ENCODE measurements around the gene AHCTF1.

AHCTF1 gene

GRCh38 chr1:246931549-246932365 is at the start of gene AHCTF1:
TSS of gene AHCTF1 (minus strand) at chr1:246931948. CDS start at chr1:246918370, 13,578 bp downstream.
- DNase-seq (ENCODE audit: low spot score in 2 of 2) (peak; percentile 93 to 95), ATAC-seq (ENCODE audit: low read depth) (peak; percentile 78)
- Mint-ChIP-seq H3K27me3 (no peaks in the 10 kb centered on the region), H3K27ac (peak within 1 kb of the TSS; percentile 78), H3K36me3 (peaks cover 11% of the 10 kb centered on the region), H3K4me1 (peaks cover 9% of the 10 kb centered on the region), H3K9me3 (no peaks in the 10 kb centered on the region), H3K4me3 (peak within 1 kb of the TSS; percentile 96)

- H3K4me3 Mint-ChIP-seq, result no peak overlapping the region
- DNase-seq (ENCODE audit: low spot score in 2 of 2) (no peak), ATAC-seq (ENCODE audit: low read depth) (no peak)
Observed at GRCh38 chr1:246978785-246979184, 47.0 kb upstream of the AHCTF1 start.

GRCh38 chr1:246978281-246978680 is 46.5 kb upstream of the AHCTF1 start:
- Mint-ChIP-seq H3K27ac (no peak overlapping the region), H3K4me1 (no peaks in the 10 kb centered on the region), H3K9me3 (peaks cover 22% of the 10 kb centered on the region), H3K27me3 (peaks cover 2% of the 10 kb centered on the region), H3K36me3 (peaks cover 14% of the 10 kb centered on the region), H3K4me3 (no peak overlapping the region)
- no peak for ATAC-seq (ENCODE audit: low read depth)
- DNase-seq (ENCODE audit: low spot score in 2 of 2), result no peak

More at GRCh38 chr1:246978785-246979184, 47.0 kb upstream of the AHCTF1 start:
- Mint-ChIP-seq H3K27me3 (peaks cover 2% of the 10 kb centered on the region), H3K36me3 (peaks cover 16% of the 10 kb centered on the region), H3K4me1 (no peaks in the 10 kb centered on the region), H3K9me3 (peaks cover 22% of the 10 kb centered on the region), H3K27ac (no peak overlapping the region)

GRCh38 chr1:246971969-246972368 is 40.2 kb upstream of the AHCTF1 start:
- no peak for ATAC-seq (ENCODE audit: low read depth)
- no peak overlapping the region for H3K4me3 Mint-ChIP-seq
- H3K36me3 Mint-ChIP-seq, result peaks cover 9% of the 10 kb centered on the region
- H3K4me1 Mint-ChIP-seq, result no peaks in the 10 kb centered on the region
- no peak for DNase-seq (ENCODE audit: low spot score in 2 of 2)
- H3K27me3 Mint-ChIP-seq, result peaks cover 2% of the 10 kb centered on the region
- H3K27ac Mint-ChIP-seq, result no peak overlapping the region
- peaks cover 21% of the 10 kb centered on the region for H3K9me3 Mint-ChIP-seq

GRCh38 chr1:246971090-246971721 is 39.5 kb upstream of the AHCTF1 start:
- Mint-ChIP-seq H3K27ac (no peak overlapping the region), H3K36me3 (peaks cover 12% of the 10 kb centered on the region), H3K4me1 (no peaks in the 10 kb centered on the region), H3K9me3 (peaks cover 20% of the 10 kb centered on the region), H3K4me3 (peak overlapping the region; percentile 38), H3K27me3 (peaks cover 2% of the 10 kb centered on the region)
- ATAC-seq (ENCODE audit: low read depth) (no peak), DNase-seq (ENCODE audit: low spot score in 2 of 2) (peak; percentile 52 to 55)

- Mint-ChIP-seq H3K9me3 (peaks cover 18% of the 10 kb centered on the region), H3K4me1 (no peaks in the 10 kb centered on the region), H3K4me3 (no peak overlapping the region), H3K27ac (no peak overlapping the region), H3K27me3 (no peaks in the 10 kb centered on the region), H3K36me3 (peaks cover 13% of the 10 kb centered on the region)
- DNase-seq (ENCODE audit: low spot score in 2 of 2), result no peak
- ATAC-seq (ENCODE audit: low read depth), result no peak
Observed at GRCh38 chr1:246969621-246970020, 37.9 kb upstream of the AHCTF1 start.

GRCh38 chr1:246966502-246966901 is 34.8 kb upstream of the AHCTF1 start:
- no peak for DNase-seq (ENCODE audit: low spot score in 2 of 2)
- no peak overlapping the region for H3K4me3 Mint-ChIP-seq
- peaks cover 20% of the 10 kb centered on the region for H3K9me3 Mint-ChIP-seq
- no peak for ATAC-seq (ENCODE audit: low read depth)
- peaks cover 15% of the 10 kb centered on the region for H3K36me3 Mint-ChIP-seq
- H3K27me3 Mint-ChIP-seq, result peaks cover 2% of the 10 kb centered on the region
- no peak overlapping the region for H3K27ac Mint-ChIP-seq
- H3K4me1 Mint-ChIP-seq, result peaks cover 10% of the 10 kb centered on the region

- peak overlapping the region; percentile 63 for H3K4me3 Mint-ChIP-seq
- ATAC-seq (ENCODE audit: low read depth) (peak; percentile 92), DNase-seq (ENCODE audit: low spot score in 2 of 2) (peak in 1 of 2 donors; percentile 9)
- H3K9me3 Mint-ChIP-seq, result peaks cover 2% of the 10 kb centered on the region
- H3K4me1 Mint-ChIP-seq, result peaks cover 23% of the 10 kb centered on the region
- peaks cover 4% of the 10 kb centered on the region for H3K36me3 Mint-ChIP-seq
- peak overlapping the region; percentile 87 for H3K27ac Mint-ChIP-seq
- H3K27me3 Mint-ChIP-seq, result peaks cover 2% of the 10 kb centered on the region
Observed at GRCh38 chr1:246959944-246960693, 28.4 kb upstream of the AHCTF1 start.

GRCh38 chr1:246954126-246954525 is 22.4 kb upstream of the AHCTF1 start:
- H3K27me3 Mint-ChIP-seq, result no peaks in the 10 kb centered on the region
- H3K9me3 Mint-ChIP-seq, result peaks cover 2% of the 10 kb centered on the region
- H3K4me3 Mint-ChIP-seq, result no peak overlapping the region
- no peak for DNase-seq (ENCODE audit: low spot score in 2 of 2)
- no peaks in the 10 kb centered on the region for H3K36me3 Mint-ChIP-seq
- H3K27ac Mint-ChIP-seq, result no peak overlapping the region
- ATAC-seq (ENCODE audit: low read depth), result no peak
- H3K4me1 Mint-ChIP-seq, result no peaks in the 10 kb centered on the region

GRCh38 chr1:246951413-246951812 is 19.7 kb upstream of the AHCTF1 start:
- peaks cover 2% of the 10 kb centered on the region for H3K9me3 Mint-ChIP-seq
- no peak for DNase-seq (ENCODE audit: low spot score in 2 of 2)
- H3K4me1 Mint-ChIP-seq, result peaks cover 5% of the 10 kb centered on the region
- no peak for ATAC-seq (ENCODE audit: low read depth)
- no peaks in the 10 kb centered on the region for H3K27me3 Mint-ChIP-seq
- H3K27ac Mint-ChIP-seq, result no peak overlapping the region
- H3K36me3 Mint-ChIP-seq, result no peaks in the 10 kb centered on the region
- no peak overlapping the region for H3K4me3 Mint-ChIP-seq

GRCh38 chr1:246949956-246950355 is 18.2 kb upstream of the AHCTF1 start:
- no peak overlapping the region for H3K4me3 Mint-ChIP-seq
- H3K9me3 Mint-ChIP-seq, result peaks cover 2% of the 10 kb centered on the region
- H3K4me1 Mint-ChIP-seq, result peaks cover 5% of the 10 kb centered on the region
- no peaks in the 10 kb centered on the region for H3K36me3 Mint-ChIP-seq
- ATAC-seq (ENCODE audit: low read depth) (no peak), DNase-seq (ENCODE audit: low spot score in 2 of 2) (no peak)
- no peaks in the 10 kb centered on the region for H3K27me3 Mint-ChIP-seq
- H3K27ac Mint-ChIP-seq, result no peak overlapping the region

GRCh38 chr1:246947255-246947654 is 15.5 kb upstream of the AHCTF1 start:
- DNase-seq (ENCODE audit: low spot score in 2 of 2), result no peak

GRCh38 chr1:246946366-246946765 is 14.6 kb upstream of the AHCTF1 start:
- no peaks in the 10 kb centered on the region for H3K36me3 Mint-ChIP-seq
- H3K4me3 Mint-ChIP-seq, result no peak overlapping the region
- H3K27me3 Mint-ChIP-seq, result no peaks in the 10 kb centered on the region
- ATAC-seq (ENCODE audit: low read depth) (no peak), DNase-seq (ENCODE audit: low spot score in 2 of 2) (no peak)
- no peak overlapping the region for H3K27ac Mint-ChIP-seq
- peaks cover 2% of the 10 kb centered on the region for H3K9me3 Mint-ChIP-seq
- peaks cover 5% of the 10 kb centered on the region for H3K4me1 Mint-ChIP-seq

More at GRCh38 chr1:246947255-246947654, 15.5 kb upstream of the AHCTF1 start:
- Mint-ChIP-seq H3K27ac (no peak overlapping the region), H3K4me3 (no peak overlapping the region), H3K4me1 (peaks cover 5% of the 10 kb centered on the region), H3K36me3 (no peaks in the 10 kb centered on the region), H3K27me3 (no peaks in the 10 kb centered on the region), H3K9me3 (peaks cover 2% of the 10 kb centered on the region)
- ATAC-seq (ENCODE audit: low read depth), result no peak

GRCh38 chr1:246934765-246935164 is 3.0 kb upstream of the AHCTF1 start:
- DNase-seq (ENCODE audit: low spot score in 2 of 2) (no peak), ATAC-seq (ENCODE audit: low read depth) (no peak)
- Mint-ChIP-seq H3K4me3 (no peak overlapping the region), H3K36me3 (no peaks in the 10 kb centered on the region), H3K9me3 (no peaks in the 10 kb centered on the region), H3K27me3 (no peaks in the 10 kb centered on the region), H3K4me1 (peaks cover 4% of the 10 kb centered on the region), H3K27ac (no peak overlapping the region)
